GM18867 (cell line): ENCODE data around the gene IFI30.
A peak's percentile ranks its signal among the peaks of the same experiment; 100 is the strongest.

Source experiments
- ATAC-seq: cut with Tn5 transposase; IDR thresholded peaks from one replicate; pipeline ENCODE4 v1.9.1; 2021; ENCODE audit warnings: mild to moderate bottlenecking, moderate library complexity; ENCODE audit not compliant: unreplicated experiment

The IFI30 gene

DNA sequence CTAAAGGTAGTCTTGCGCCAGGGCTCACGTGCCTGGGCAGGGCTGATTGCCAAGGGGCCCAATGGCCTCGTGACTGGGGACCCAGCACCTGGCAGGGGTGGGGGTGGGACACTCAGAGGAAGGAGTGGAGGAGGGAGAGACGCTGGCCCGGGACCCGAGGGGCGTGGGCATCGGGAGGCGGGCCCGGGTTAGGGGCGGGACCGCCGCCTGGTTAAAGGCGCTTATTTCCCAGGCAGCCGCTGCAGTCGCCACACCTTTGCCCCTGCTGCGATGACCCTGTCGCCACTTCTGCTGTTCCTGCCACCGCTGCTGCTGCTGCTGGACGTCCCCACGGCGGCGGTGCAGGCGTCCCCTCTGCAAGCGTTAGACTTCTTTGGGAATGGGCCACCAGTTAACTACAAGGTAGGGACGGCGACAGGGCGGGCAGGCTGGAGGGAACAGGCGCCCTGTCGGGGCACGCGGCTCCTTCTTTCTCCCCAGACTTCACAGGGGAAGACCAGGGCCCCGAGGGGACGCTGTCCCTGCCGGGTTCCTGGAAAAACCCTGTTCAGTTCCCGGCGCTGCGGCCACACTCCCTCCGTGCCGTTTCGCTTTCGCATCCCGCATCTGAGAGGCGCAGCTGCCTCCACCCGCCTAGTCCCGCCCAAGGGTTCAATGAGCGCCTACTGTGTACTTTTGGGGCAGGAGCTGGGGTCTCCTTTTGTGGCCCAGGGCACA lies at the start of gene IFI30:
Gene IFI30, plus strand, starts transcription at position 242 of the 717 bp plus-strand sequence. Its CDS starts 29 bp downstream, at position 271.
- peak; percentile 44 for ATAC-seq

DNA sequence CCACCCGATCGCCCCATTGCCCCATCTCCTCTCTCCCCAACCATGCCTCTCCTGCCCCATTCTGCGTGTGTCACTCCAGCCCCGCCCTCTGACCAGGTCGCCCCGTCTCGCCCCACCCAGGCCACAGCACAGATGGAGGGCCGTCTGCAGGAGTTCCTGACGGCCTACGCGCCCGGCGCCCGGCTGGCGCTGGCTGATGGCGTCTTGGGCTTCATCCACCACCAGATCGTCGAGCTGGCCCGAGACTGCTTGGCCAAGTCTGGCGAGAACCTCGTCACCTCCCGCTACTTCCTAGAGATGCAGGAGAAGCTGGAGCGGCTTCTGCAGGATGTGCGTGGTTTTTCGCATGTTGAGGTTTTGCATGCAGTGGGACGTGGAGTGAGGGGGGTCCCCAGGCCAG lies 49.8 kb upstream of the IFI30 start:
- no peak for ATAC-seq

DNA sequence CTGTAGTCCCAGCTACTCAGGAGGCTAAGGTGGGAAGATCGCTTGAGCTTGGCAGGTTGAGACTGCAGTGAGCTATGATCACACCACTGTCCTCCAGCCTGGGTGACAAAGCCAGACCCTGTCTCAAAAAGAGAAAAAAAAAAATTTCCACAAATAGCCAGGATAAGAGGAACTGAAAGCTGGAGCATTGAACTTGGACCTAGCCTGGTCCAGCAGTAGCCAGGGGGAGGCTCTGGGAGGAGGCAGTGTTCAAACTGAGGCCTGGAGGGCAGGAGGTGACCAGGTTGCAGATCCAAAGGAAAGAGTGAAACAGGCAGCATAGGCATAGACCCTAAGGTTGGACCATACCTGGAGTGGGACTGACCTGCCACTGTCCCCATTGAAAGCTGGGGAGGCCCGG lies 47.5 kb upstream of the IFI30 start:
- ATAC-seq, result no peak

DNA sequence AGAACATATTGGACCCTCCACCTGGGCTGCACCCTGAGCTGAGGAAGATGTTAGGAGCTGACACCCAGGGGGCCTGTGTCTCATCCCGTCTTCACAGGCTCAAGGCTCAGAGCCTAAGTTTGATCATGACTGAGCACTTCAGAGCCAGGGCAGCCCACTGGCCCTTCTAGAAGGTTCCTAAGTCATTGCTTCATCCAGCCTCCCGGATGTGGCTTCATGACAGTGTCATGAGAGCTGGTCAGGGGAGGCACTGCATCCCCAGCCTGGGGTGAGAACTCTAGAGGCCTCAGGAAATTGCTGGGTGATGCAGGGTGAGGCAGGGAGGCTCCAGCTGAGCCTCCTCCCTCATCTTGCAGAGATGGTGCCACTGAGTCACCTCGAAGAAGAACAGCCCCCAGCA lies 45.6 kb upstream of the IFI30 start:
- ATAC-seq, result no peak

DNA sequence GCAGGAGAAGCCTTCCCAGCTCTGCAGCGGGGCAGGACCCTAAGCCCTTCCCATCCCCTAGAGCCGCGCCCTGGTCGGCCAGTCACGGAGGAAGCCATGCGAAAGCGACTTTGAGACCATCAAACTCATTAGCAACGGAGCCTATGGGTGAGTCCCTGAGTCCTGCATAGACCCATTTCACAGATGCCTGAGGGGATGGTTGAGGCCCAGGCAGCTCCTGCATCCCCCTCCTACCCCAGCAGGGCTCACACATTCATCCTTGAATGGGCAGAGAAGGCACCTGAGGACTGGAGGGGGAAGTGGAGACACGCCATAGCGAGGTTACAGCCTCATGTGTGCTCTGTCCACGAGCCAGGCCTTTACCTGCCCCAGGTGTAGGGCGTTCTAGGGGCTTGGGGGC lies 44.8 kb upstream of the IFI30 start:
- no peak for ATAC-seq

DNA sequence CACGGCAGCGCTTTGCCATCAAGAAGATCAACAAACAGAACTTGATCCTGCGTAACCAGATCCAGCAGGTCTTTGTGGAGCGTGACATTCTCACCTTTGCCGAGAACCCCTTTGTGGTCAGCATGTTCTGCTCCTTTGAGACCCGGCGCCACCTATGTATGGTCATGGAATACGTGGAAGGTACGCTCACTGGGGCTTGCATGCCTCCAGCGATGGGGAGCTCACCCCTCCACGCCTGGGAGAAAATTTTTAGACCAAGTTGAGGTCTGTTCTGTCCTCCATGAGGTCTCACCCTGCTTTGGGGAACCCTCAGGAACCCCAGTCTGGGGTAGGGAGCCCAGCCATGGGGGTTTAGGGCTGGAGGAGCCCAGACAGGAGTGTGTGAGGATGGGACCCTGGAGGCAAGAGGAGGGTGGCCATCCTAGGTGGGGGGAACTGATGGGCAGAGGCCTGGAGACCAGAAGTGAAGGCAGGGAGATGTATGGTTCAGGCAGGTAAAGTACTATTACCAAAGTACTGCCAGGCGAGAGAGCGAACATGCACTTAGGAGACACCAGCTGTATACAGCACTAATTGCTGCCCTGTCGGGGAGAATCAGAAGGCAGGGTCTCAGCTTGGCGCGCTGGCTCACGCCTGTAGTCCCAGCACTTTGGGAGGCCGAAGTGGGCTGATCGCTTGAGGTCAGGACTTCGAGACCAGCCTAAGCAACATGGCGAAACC lies 42.9 kb upstream of the IFI30 start:
- no peak for ATAC-seq

DNA sequence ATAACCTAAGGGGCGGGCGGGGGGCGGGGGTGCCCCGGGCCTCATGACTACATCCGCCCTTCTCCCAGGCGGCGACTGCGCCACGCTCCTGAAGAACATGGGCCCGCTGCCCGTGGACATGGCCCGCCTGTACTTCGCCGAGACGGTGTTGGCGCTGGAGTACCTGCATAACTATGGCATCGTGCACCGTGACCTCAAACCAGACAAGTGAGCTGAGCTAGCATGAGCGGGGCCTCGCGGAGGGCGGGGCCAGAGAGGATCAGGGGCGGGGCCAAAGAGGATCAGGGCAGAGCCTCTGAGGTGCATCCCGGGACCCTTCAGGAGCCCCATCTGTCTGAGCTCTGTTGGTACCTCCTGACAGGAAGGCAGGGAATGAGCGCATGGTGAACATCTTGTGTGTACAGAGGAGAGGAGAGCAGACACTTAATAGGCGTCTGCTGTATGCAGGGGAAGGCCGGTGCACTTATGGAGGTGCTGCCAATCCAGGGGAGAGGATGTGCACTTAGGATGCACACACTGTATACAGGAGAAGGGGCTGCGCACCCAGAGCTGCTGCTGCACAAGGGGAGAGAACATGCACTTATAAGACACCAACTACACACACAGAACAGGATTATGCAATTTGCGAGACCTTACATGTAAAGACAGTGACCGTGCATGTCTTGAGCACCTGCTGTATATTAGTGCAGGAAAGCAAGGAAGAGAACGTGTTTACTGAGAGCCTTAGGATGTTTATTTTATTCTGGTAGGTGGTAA lies 41.6 kb upstream of the IFI30 start:
- no peak for ATAC-seq

DNA sequence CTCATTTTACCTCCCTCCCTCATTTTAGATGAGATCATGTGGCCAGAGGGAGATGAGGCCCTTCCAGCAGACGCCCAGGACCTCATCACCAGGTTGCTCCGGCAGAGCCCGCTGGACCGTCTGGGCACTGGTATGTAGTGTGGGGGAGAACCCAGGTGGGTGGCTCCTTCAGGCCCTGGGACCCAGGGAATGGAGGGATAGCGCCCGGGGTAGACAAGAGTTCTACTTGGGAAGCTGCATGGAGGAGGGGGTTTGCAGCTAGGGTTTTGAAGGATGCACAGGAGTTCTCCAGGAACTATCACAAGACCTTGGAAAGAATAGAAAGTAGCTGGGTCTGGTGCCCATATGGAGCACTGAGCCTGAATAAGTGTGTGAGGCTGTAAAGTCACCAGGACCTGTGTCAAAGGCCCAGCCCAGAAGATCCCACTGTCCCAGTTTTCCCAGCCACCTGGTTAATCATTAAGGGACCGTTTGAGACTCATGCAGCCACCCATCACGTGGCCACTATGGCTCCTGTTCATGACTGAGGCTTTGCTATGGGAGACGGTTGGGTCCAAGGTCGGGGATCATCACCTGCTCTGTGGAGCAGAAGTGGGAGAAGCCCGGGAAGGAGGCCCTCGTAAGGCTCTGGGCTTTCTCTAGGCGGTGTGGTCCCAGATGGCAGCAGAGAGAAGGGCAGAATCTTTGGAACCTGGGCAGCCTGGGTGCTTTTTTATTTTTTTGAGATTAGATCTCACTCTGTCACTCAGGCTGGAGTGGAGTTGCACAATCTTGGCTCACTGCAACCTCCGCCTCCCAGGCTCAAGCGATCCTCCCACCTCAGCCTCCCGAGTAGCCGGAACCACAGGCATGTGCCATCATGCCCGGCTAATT lies 37.7 kb upstream of the IFI30 start:
- no peak for ATAC-seq

DNA sequence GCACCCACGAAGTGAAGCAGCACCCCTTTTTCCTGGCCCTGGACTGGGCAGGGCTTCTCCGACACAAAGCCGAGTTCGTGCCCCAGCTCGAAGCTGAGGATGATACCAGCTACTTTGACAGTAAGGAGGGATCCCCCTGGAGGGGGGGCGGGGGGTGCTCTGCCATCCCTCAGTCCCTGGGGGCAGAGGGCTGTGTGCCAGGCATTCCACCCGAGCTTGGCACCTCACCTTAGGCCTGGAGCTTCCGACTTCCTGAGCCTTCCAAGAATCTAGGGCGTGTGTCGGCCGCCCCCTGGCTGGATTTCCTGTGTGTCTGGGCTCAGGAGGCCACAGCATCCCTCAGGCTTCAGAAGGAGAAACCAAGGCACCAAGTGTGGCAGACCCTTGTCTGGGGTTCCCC lies 36.4 kb upstream of the IFI30 start:
- ATAC-seq, result no peak

DNA sequence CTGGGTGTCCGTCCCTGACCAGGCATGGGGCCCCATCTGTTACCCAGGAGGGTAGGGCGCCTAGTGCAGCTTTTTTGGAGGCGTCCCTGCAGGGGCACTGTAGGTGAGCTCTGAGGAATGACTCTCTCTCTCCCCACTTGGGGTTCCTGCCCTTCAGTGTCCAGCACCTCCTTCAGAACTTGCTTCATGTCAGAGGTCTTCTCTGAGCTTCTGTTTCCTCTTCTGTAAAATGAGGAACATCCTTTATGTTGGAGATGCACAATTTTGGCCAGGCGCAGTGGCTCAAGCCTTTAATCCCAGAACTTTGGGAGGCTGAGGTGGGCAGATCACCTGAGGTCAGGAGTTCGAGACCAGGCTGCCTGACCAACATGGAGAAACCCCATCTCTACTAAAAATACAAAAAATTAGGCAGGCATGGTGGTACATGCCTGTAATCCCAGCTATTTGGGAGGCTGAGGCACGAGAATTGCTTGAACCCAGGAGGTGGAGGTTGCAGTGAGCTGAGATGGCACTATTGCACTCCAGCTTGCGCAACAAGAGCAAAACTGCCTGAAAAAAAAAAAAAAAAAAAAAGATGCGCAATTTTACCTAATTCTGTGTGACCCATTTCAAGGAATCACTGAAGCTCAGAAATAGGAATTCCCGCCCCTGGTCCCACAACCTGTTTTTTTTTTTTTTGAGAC lies 35.8 kb upstream of the IFI30 start:
- ATAC-seq, result no peak

DNA sequence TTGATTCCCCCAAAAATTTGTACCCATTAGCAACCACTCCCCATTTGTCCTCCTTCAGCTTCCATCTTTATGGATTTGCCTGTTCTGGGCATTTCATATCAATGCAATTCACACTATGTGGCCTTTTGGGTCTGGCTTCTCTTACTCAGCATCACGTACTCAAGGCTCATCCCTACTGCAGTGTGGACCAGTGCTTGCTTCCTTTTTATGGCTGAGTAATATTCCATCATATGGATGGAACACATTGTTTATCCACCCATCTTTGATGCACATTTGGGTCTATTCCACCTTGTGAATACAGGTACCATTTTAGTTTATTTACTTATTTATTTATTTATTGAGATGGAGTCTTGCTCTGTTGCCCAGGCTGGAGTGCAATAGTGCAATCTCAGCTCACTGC lies 33.1 kb upstream of the IFI30 start:
- no peak for ATAC-seq

DNA sequence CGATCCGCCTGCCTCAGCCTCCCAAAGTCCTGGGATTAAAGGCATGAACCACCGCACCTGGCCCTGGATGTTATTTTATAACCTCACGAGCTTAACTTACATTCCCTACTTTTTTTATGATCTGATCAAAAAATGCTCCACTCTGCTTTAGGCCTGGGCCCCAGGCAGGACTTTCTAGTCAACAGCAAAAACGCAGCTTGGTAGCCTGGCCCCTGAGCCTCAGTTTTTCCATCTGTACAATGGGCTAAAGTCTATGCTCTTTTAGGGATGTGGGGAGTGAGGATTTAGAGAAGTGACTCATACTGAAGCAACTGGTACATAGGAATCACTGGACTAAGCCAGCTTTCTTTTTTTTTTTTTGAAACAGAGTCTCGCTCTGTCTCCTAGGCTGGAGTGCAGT lies 32.6 kb upstream of the IFI30 start:
- ATAC-seq, result no peak

DNA sequence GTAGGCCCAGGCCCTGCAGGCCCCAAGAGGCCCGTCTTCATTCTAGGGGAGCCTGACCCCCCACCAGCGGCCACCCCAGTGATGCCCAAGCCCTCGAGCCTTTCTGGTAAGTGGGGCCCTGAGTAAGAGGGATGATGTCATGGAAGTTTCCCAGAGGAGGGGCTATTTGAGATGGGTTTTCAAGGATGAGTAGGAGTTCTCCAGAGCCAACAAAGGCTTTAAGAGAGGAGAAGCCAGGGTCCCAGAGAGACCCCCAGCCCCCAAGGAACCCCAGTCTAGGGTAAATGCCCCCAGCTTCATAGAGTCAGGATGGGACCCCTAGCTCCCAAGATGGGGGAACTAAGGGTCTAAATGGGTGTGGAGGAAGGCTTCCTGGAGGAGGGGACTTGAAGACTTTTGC lies 29.7 kb upstream of the IFI30 start:
- ATAC-seq, result no peak

DNA sequence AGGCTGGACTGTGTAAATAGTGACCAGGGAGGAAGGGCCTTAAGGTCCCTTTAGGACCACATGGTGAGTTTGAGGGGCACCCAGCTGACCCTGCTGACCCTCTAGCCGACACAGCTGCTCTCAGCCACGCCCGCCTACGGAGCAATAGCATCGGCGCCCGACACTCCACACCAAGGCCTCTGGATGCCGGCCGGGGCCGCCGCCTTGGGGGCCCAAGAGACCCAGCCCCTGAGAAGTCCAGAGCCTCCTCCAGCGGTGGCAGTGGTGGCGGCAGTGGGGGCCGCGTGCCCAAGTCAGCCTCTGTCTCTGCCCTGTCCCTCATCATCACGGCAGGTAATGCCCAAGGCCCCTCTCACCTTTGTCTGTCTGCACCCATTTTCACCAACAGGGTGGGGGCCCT lies 29.3 kb upstream of the IFI30 start:
- no peak for ATAC-seq

DNA sequence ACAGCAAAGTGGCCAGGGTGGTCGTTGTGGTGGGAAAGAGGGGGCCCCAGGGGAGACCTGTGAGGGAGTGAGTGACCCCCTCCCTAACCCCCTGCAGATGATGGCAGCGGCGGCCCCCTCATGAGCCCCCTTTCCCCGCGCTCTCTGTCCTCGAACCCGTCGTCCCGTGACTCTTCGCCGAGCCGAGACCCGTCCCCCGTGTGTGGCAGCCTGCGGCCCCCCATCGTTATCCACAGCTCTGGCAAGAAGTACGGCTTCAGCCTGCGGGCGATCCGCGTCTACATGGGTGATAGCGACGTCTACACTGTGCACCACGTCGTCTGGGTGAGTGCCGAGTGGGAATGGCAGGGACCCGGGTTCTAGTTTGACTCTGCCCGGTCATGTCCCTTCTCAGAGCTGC lies 28.7 kb upstream of the IFI30 start:
- ATAC-seq, result no peak

DNA sequence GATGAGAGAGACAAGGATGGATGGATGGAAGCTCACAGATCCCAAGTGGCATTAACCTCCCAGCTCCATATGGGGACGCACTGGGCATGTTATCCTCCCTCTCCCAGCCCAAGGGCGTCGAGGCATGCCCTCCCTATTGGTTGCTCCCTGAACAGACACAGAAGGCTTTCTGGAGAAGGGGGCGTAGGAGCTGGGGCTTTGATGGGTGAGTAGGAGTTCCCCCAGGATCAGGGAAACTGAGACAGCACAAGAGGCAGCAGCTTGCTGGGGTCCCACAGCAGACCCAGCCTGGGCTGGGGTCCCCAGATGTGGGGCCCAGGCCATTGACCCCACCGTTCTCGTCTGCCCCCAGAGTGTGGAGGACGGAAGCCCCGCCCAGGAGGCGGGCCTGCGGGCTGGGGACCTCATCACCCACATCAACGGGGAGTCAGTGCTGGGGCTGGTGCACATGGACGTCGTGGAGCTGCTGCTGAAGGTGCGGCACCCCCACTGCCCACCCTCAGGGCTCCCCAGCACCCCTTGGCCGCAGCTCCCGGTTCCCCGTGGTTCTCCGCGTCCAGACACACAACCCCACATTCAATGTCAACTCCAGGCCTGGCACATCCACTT lies 28.1 kb upstream of the IFI30 start:
- no peak for ATAC-seq

DNA sequence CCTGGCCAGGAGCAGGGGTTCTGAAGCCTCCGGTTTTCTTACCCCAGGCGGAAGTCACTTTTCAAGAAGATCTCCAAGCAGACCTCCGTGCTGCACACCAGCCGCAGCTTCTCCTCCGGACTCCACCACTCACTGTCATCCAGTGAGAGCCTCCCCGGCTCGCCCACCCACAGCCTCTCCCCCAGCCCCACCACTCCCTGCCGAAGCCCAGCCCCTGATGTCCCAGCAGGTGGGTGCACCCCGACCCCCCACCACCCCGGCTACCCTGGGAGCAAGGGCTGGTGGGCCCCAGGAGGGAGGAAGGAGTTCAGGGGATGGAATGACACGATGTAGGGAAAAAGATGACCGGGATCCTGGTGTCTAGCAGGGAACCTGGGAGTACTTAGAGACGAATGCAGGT lies 26.2 kb upstream of the IFI30 start:
- no peak for ATAC-seq

DNA sequence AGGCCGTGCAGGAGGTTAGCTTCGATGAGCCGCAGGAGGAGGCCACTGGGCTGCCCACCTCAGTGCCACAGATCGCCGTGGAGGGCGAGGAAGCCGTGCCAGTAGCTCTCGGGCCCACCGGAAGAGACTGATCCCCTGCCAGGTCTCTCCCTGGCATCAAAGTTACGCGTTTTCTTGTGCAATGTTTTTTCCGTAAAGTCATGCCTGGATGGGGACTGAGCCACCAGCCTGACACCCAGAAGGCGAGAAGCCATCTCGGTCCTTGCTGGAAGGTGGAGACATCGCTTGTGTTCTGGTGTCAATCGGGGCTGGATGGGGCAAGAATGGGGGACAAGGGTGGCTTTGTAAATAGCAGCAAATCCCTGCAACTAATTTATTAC lies 24.0 kb upstream of the IFI30 start:
- no peak for ATAC-seq

DNA sequence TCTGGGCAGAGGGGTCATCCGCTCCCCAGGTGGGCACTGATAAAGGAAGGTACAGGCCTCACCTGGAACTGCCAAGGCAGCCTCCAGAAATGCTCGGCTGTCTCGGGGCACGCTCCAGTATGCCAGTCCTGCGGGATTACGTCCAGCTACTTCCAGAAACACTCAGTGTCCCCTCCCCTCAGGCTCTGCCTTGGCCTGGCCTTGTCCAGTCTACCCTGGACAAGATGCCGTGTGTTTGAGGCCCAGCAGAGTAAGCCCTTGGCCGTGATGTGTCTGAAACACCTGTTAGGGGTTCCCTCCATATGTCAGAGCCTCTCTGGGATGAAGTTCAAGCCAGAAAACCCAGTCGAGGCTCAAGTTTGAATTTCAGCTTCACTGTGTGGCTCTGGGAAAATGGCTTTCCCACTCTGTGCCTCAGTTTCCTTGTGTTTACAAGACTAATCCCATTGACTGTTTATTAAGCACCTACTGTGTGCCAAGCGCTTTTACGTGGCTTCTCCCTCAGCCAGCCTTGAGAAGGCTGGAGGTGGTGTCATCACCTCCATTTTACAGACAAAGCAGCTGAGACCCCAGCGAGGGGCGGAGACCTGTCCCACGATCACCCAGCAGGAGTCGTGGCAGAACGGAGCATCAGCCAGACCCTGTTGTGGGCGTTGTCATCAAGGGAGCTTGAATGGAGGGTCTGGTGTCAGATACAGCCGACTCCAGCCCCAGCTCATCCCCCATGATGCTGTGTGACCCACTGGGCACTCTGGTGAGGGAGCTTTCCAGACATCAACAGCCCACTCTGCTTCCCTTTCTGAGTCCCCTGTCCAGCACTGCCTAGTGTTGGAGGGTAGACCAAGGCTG lies 22.6 kb upstream of the IFI30 start:
- ATAC-seq, result no peak
